HS-27A (cell line): ENCODE results near the gene YY1.

Experiments used
- DNase-seq: peaks from one replicate; pipeline ENCODE4 v3.0.0-alpha.2; 2012; ENCODE audit warnings: low read depth, missing footprints

Gene YY1

GRCh38 chr14:100313464-100314230 lies 74.7 kb downstream of the YY1 start:
- DNase-seq: no peak

- DNase-seq: no peak
Measured at GRCh38 chr14:100314724-100315123, 75.8 kb downstream of the YY1 start.

GRCh38 chr14:100317389-100317788 lies 78.4 kb downstream of the YY1 start:
- no peak for DNase-seq

DNA sequence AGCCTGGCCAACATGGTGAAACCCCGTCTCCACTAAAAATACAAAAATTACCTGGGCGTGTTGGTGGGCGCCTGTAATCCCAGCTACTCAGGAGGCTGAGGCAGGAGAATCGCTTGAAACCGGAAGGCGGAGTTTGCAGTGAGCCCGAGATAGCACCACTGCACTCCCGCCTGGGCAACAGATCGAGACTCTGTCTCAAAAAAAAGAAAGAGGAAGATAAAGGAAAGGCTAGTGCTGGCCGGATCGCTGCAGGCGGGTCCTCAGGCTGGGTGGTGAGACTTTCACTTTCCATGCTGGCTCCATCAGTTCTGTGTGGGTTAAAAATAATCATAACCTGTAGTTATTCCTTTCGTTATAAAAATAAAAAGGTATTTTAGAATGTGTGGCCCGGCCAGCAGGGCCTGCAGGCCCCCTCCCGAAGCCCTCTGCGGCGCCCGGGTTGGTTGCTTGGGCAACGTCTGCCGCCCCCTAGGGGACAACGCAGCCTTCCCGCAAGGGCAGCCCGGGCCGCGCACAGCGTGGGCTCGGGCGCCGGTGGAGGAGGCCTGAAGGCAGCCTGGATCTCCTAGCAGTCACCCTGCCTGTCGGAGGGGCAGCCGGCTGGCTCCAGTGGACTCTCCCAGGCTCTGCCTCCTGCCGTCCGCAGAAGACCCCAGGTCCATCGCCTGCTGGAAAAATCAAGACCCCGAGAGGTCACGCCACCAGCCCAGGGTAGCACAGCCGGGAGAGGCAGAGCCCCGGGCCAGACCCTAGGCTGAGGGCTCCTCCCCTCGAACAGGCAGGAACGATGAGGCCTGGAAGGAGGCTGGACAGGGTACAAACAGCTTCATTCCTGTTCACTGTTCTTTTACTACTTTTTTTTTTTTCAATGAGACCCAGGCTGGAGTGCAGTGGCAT lies 79.2 kb downstream of the YY1 start:
- no peak for DNase-seq

- DNase-seq: no peak
Measured at GRCh38 chr14:100320157-100320856, 81.4 kb downstream of the YY1 start.

DNA sequence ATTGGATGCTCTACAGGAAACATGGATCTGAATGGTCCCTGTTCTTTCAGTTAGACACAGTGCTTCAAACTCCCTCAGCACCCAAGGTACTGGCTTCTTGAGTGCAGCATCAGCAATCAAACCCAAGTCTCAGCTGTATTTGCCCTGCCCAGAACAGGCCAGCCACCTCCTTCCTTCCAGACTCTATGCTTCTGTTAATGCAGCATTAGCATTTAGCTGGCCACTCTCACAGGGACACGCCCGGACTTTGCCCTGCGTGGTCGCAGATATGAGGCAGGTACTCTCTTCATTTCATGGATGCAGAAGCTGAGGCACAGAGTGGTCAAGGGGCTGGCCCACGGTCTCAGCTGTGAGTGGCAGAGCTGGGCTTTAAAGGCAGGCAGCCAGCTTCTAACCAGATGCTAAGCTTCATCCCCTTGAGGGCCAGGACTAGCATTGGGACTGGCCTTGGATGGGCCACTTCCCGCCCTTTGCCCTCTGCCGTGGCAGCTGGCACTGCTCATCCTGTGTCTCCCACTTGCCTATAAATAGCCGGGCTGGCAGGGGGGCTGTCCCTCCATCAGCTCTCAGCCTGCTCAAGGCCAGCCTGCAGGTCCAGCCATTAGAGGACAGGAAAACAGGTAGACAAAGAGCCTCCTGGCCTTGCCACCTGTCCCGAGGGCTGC lies 82.7 kb downstream of the YY1 start:
- DNase-seq: no peak

DNA sequence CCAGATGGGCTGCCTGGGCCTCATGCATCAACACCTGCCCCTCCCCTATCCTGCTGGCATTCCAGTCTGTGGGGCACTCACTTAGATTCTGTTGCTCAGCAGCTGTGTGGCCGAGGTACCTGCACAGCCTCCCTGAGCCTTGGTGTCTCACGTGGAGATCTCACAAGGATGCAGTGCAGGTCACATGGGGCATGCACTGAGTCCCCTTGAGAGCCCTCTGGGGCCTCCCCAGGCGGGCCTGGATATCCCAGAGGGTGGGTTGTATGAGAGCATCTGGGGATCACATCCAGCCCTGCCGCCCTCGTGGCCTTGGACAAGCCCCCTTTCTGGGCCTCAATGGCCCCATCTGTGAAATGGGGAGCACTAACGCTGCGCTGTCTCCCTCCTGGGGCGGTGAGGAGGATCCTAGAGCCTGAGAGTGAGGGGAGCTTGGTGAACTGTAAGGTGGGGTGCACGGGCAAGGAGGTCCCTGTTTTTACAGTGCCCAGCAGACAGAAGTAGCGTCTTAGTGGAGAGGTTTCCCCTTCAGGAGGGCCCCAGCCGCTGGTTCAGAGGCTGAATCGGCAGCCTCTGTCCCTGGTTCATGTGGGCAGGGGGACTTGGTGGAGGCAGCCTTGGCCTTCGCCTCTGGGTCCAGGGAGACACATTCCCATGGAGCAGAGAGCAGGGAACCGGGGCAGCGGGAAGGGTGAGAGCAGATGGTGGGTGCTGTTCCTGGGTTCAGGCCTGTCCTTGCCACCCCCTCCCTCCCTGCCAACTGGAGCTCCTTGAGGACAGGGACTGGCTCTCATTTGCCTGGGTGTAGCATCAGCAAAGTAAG lies 83.4 kb downstream of the YY1 start:
- DNase-seq: no peak

DNA sequence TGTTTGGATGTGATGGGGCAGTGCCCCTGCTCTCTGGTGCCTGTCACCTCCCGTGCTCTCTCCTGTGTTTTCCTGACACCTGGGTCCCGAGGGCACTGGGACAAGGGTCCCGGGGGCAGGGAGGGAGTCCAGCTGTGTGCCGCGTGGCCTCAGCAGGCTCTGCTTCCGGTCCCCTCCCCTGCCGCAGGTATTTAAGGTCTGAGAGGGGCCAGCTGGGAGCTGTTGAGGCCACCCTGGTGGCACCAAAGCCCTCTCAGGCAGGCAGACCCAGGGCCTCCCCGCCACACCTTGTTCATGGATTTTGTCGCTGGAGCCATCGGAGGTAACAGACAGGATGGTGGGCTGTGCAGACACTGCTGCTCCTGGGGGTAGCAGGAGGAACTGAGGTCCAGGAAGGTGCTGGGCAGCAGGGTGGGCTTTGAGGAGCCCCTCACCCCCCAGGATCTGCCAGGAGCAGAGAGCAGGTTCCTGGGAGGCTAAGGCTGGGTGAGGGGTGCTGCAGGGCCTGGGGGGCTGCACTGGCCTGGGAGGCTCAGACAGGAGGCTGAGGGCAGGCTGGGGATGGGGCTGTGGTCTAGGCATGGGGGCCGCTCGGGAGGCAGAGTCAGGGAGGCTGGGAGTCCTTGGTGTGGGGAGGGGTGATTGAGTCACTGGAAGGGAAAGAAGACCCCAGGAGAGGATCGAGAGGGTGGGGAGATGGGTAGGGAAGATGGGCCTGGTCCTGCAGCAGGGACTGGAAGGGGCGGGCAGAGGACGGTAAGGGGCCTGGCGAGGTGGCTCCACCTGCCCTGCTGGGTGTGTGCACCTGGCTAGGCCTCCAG lies 84.4 kb downstream of the YY1 start, which contains the start of gene SLC25A47:
Gene SLC25A47 (plus strand): TSS at position 219 of the 821 bp plus-strand sequence. CDS start 76 bp downstream, at position 295.
- no peak for DNase-seq

- no peak for DNase-seq
Measured at GRCh38 chr14:100323942-100324307, 85.0 kb downstream of the YY1 start.

GRCh38 chr14:100325231-100325632 lies 86.3 kb downstream of the YY1 start:
- no peak for DNase-seq

- DNase-seq: no peak
Measured at GRCh38 chr14:100325958-100326357, 87.0 kb downstream of the YY1 start.

- no peak for DNase-seq
Measured at GRCh38 chr14:100327128-100327527, 88.2 kb downstream of the YY1 start.

- DNase-seq: no peak
Measured at GRCh38 chr14:100328495-100329163, 89.7 kb downstream of the YY1 start.

- no peak for DNase-seq
Measured at GRCh38 chr14:100329233-100330006, 90.5 kb downstream of the YY1 start.

- DNase-seq: no peak
Measured at GRCh38 chr14:100330007-100330344, 91.0 kb downstream of the YY1 start.

- no peak for DNase-seq
Measured at GRCh38 chr14:100330388-100330931, 91.5 kb downstream of the YY1 start.

DNA sequence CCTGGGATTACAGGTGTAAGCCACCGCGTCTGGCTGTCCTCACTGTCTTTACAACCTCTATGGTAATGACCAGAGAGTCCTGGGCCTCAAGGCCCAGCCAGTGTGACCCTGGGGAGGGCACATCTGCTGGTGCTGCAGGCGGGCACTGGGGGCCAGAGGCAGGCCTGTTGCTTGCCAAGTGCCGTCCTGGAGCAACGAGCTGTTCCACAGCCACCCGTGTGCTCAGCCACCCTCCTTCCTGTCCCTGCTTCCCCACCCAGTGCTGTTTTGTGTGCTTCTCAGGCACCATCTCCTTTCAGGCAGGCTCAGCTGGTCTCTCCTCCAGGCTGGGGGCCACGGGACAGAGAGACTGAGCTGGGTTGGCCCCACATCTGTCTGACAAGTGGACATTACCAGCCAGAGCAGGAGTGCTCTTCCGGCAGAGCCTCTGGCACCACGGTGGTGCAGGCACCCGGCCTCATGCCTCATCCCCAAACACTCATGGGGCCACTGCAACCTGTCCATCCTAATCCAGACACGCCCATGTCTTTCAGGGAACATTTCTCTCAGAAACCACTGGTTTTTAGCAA lies 93.2 kb downstream of the YY1 start:
- DNase-seq: no peak
